GM06990 (cell line): ENCODE data around the gene KRTAP4-1.

Experiments
- DNase-seq: peaks from one replicate; pipeline ENCODE4 v3.0.0-alpha.2; 2011; ENCODE audit not compliant: insufficient read length; ENCODE audit errors: extremely low read depth
- H3K27me3 ChIP-seq: replicated peaks from 2 replicates; pipeline ENCODE4 v1.6.0; 2011; ENCODE audit warnings: low read length; ENCODE audit not compliant: control insufficient read depth, insufficient read depth
- H3K36me3 ChIP-seq: 2 replicates; pipeline ENCODE4 v1.5.1; 2011; ENCODE audit warnings: low read length; ENCODE audit not compliant: control insufficient read depth, insufficient read depth
- H3K4me3 ChIP-seq: replicated peaks from 2 replicates; pipeline ENCODE4 v1.5.1; 2011; ENCODE audit warnings: low read depth, mild to moderate bottlenecking, control low read depth, low read length
- TF ChIP-seq, protein P1 (sequence below): IDR thresholded peaks from 2 replicates; pipeline ENCODE4 v1.5.1; 2011; ENCODE audit warnings: low read length, control low read depth, mild to moderate bottlenecking, inconsistent platforms; ENCODE audit not compliant: insufficient read depth, poor library complexity, severe bottlenecking

KRTAP4-1 gene

DNA sequence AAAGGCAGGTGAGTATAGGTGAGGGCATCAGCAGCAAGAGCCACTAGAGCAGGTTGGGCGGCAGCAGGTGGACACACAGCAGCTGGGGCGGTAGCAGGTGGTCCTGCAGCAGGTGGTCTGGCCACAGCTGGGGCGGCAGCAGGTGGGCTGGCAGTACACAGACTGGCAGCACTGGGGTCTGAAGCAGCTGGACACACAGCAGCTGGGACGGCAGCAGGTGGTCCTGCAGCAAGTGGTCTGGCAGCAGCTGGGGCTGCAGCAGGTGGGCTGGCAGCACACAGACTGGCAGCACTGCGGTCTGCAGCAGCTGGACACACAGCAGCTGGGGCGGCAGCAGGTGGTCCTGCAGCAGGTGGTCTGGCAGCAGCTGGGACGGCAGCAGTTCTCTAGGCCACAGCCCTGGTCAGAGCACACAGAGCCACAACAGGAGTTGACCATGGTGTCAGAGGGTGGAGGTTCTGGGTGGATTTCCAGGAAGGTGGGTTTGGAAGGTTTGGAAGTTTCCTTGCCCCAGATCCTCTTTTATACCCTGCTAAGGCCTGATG, 6.9 kb downstream of the KRTAP4-1 start, which contains the start of gene KRTAP4-2:
KRTAP4-2 (minus strand) TSS at position 495 of the 545 bp plus-strand sequence; CDS start at position 438, 57 bp downstream.
- TF ChIP-seq, protein P1, sequence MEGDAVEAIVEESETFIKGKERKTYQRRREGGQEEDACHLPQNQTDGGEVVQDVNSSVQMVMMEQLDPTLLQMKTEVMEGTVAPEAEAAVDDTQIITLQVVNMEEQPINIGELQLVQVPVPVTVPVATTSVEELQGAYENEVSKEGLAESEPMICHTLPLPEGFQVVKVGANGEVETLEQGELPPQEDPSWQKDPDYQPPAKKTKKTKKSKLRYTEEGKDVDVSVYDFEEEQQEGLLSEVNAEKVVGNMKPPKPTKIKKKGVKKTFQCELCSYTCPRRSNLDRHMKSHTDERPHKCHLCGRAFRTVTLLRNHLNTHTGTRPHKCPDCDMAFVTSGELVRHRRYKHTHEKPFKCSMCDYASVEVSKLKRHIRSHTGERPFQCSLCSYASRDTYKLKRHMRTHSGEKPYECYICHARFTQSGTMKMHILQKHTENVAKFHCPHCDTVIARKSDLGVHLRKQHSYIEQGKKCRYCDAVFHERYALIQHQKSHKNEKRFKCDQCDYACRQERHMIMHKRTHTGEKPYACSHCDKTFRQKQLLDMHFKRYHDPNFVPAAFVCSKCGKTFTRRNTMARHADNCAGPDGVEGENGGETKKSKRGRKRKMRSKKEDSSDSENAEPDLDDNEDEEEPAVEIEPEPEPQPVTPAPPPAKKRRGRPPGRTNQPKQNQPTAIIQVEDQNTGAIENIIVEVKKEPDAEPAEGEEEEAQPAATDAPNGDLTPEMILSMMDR = no peak
- 0 out of 2 replicates have a peak, but pooled peaks cover 2% of the 10 kb centered on the region for H3K27me3 ChIP-seq
- DNase-seq = no peak
- no peaks in the 10 kb centered on the region for H3K36me3 ChIP-seq
- no peak within 1 kb of the TSS for H3K4me3 ChIP-seq

DNA sequence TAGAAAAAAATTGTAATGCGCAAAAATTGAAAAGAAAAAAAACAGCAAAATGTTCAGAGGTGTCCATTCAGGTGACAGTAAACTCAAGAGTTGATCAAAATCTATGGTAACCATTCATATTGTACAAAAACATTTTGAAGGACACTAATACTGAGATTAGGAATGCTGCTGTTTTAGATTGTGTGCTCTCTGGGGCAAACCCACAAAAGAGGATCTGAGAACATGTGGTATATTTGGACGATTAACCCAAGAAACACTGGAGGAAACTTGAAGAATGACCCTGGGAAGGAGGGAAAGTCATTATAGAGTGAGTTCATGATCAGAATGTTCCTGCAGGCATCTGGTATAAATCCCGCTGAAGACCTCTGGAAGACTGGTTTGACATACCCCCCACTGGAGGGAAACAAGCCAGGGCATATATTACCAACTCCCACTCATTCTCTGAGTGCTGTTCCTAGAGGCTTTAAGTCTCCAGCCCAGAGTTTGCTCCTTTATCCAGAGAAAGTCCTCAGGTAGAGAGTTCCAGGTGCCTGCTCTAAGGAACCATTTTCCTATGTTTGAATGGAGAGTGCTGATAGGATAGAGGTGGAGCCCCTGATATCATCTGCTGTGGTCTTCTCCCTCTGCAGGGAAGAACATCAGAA, 7.8 kb downstream of the KRTAP4-1 start:
- Histone ChIP-seq H3K4me3 (no peak overlapping the region), H3K36me3 (no peaks in the 10 kb centered on the region), H3K27me3 (peaks cover 2% of the 10 kb centered on the region; the same call in 1 of the 2 replicates)
- TF ChIP-seq, protein P1 = no peak
- no peak for DNase-seq

DNA sequence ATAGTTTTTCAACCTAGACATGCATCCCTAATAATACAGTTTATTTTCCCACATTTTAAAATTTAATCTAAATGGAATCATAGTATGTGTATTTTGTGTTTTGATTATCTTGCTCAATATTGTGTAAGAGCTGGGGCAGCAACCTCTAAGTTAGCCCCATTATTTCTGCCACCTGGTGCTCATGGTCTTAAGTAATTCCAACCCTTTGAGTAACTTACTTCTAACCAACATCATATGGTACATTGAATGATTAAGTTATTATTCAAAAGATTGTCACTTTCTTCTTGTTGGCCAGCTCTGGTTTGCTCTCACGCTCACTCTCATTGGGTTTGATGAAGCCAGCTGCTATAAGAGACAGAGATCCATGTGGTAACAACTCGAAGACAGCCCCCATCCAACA, 12.8 kb downstream of the KRTAP4-1 start:
- Histone ChIP-seq H3K36me3 (no peaks in the 10 kb centered on the region), H3K4me3 (no peak overlapping the region), H3K27me3 (no peaks in the 10 kb centered on the region; the same call in 1 of the 2 replicates)
- TF ChIP-seq, protein P1 = no peak
- DNase-seq = no peak

DNA sequence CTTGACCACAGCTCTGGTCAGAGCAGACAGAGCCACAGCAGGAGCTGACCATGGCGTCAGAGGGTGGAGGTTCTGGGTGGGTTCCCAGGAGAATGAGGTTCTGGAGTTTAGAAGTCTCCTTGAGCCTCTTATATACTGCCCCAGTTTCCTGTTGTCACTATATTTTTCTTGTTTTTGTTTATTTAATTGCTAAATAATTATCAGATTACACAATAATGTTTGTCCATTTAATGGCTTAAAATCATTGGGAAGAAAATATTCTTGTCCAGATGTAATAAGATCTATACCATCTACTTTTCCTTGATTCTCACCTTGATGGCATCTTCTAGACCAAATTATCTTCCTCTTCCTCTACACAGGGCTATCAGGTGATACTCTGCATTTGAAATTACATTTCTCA, 16.6 kb downstream of the KRTAP4-1 start, which contains the start of gene KRTAP4-3:
KRTAP4-3 (minus strand) TSS at position 101 of the 400 bp plus-strand sequence; CDS start at position 52, 49 bp downstream.
- Histone ChIP-seq H3K36me3 (no peaks in the 10 kb centered on the region), H3K27me3 (no peaks in the 10 kb centered on the region; the same call in 1 of the 2 replicates), H3K4me3 (no peak within 1 kb of the TSS)
- TF ChIP-seq, protein P1 = no peak
- no peak for DNase-seq

DNA sequence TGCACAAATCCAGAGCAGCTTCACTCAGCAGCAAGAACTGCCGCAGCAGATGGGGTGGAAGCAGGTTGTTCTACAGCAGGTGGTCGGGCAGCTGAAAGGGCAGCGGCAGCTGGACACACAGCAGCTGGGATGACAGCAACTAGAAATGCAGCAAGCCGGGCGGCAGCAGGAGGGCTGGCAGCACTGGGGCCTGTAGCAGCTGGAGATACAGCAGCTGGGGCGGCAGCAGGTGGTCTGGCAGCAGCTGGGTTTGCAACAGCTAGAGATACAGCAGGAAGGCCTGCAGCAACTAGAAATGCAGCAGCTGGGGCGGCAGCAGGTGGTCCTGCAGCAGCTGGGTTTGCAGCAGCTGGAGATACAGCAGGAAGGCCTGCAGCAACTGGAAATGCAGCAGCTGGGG, 17.1 kb downstream of the KRTAP4-1 start:
- Histone ChIP-seq H3K4me3 (no peak overlapping the region), H3K36me3 (no peaks in the 10 kb centered on the region), H3K27me3 (no peaks in the 10 kb centered on the region; the same call in 1 of the 2 replicates)
- DNase-seq = no peak
- TF ChIP-seq, protein P1 = no peak
